ENCODE data around the gene SCFD2.
"Not testable (repeated sequence)": the region's sequence is repeated elsewhere in the genome, so short reads cannot be mapped to it uniquely, and the experiment has no call there.

The SCFD2 gene

GRCh38 chr4:53011259-53011905 is 354.5 kb downstream of the SCFD2 start:
- no peak for DNase-seq (ENCODE audit: low read depth)

- DNase-seq (ENCODE audit: low read depth), result no peak
Observed at GRCh38 chr4:53010318-53010717, 355.5 kb downstream of the SCFD2 start.

DNA sequence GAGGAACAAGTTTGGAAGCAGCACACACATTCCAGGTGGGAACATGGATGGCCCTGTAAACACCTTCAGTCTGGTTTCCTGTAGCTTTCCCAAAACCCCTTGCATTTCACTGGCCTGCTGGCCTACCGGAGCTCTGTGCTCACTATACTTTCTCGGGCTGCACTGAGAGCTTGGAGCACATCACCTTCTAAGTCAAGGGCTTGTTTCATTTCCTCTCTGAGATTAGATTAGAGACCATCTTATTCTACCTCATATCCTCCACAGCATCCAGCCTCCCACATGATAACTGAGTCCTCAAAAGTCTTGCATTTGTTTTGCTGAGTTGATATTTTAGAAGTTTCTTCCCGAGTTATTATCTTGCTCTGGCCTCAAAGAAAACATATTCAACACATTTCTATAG is 356.0 kb downstream of the SCFD2 start:
- DNase-seq (ENCODE audit: low read depth), result no peak

GRCh38 chr4:53007024-53007423 is 358.8 kb downstream of the SCFD2 start:
- no peak for DNase-seq (ENCODE audit: low read depth)

DNA sequence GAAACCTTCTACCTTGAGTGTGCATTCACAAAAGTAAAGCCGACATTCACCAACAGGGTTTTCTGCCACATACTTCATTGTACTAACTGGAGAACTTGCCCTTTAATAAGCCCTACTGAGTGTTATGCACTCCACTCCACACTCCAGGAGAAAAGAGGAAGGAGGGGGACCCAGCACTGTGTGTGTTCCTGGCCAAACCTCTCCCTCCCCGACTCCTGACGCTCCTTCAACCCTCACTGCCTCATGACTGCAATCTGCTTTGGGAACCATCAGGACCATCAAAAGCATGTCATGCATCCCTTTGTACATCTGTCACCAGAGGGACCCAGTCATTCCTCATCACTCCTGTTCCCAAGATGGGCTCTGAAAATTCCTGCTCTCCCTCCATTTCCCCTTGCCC is 360.1 kb downstream of the SCFD2 start:
- DNase-seq (ENCODE audit: low read depth), result no peak

- no peak for DNase-seq (ENCODE audit: low read depth)
Observed at GRCh38 chr4:53005149-53005546, 360.7 kb downstream of the SCFD2 start.

- DNase-seq (ENCODE audit: low read depth), result no peak
Observed at GRCh38 chr4:53004497-53005148, 361.2 kb downstream of the SCFD2 start.

DNA sequence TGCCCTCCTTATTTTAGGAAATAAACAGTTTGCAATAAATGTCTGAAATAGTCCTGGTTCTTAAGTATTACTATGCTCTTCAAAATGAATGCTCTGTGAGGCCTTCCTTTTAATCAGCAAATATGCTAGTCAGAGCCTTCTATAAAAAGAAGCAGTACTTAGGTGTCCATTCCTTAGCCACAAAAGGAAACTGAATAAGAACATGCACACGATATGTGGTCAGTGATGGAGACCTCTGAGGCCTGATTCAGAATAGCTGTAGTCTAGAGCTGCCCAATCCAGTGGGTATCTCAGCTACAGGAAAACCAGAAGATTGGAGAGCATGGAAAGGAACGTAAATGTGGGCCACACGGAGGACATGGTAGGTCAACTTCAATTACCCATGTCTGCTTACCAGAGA is 361.9 kb downstream of the SCFD2 start:
- no peak for DNase-seq (ENCODE audit: low read depth)

- no peak for DNase-seq (ENCODE audit: low read depth)
Observed at GRCh38 chr4:53000560-53000959, 365.3 kb downstream of the SCFD2 start.

DNA sequence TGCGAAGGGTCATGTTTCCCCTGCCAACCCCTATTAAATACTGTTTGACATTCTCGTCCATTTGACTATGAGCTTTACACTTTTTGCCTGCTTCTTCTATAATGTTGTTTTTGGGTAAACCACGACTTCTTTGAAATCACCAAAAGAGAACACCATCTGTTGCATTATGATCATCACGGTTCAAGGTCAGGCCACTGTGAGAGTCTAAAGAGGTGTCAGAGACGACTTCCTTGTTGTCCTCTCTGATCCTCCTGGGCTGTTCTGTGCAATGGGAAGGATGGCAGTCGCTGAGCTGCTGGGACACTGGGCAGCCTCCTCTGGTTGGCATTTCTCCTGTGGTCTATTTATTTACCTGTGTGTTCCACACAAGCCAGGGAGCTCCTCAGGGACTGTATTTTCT is 366.2 kb downstream of the SCFD2 start:
- DNase-seq (ENCODE audit: low read depth), result no peak

DNA sequence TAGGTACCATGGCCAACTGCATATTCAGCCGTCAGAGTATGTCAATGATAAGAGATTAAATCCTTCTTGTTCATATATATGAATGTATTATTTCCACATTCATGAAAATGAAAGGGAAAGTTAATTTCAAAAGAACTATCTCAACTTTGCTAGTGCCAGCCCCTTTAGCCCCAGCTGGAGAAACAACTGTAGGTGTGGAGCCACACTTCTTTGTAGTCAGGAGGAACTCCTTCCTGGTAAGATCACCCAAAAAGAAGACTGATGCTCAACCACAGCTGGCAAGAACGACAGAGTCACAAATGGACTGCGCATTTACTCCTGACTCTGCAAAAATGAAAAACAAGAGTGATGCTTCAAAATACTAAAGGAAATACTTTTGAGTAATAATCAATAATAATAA is 367.4 kb downstream of the SCFD2 start:
- DNase-seq (ENCODE audit: low read depth), result no peak

- DNase-seq (ENCODE audit: low read depth), result no peak
Observed at GRCh38 chr4:52997132-52997416, 368.8 kb downstream of the SCFD2 start.

DNA sequence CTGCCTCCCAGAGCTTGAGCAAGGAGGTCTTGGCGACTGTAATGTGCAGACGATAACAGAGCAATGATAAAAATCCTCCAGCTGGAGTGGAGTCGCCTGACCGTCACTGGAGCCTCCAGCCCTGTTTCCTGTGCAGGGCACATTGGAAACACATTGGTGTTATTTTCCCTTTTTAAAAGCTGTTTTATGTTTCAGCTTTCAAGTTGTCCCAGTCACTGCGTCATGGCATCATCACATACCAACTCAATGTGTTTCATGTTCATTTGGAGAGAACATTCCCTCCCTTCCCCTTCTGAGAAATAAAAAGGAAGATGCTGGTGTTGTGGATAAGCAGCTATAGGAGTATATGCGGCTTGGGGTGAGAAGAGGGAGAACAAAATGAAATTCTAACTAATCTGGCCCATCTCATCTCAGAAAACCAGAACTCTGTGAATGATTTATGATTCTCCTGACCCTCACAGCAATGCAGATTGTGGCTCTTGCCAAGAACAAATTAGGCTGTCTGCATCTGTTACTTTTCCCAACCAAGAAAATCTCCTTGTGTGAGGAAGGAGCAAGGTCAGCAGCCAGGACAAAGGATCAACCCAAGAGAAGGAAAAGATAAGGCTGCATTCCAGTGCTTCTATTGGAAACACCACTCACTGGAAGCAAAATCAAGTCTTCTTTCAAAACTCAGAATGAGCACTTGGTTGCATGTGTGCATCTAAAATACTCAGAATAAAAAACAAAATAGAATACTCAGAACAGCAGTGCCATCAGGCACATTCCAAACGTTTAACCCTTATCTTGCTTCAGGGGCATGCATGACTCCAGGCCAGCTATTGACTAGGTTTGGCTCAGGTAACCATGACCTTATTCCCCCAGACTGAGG is 369.4 kb downstream of the SCFD2 start:
- no peak for DNase-seq (ENCODE audit: low read depth)

GRCh38 chr4:52995360-52996030 is 370.4 kb downstream of the SCFD2 start:
- no peak for DNase-seq (ENCODE audit: low read depth)

DNA sequence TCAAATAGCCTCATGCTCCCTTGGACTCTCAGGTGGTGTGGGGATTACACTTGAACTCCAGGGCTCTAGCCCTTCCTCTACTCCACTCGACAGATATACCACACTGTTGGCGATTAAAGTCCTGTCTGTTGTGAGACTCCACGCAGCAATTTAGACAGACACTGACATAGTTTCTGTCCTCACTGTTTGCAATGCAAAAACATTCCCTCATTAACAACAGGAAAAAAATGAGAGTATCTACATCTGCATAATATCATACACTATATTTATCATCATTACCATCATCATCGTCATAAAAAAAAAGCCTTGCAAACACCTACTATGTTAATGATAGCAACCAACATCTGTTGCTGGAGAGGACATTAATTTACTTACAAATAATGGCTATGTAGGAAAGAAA is 371.3 kb downstream of the SCFD2 start:
- DNase-seq (ENCODE audit: low read depth), result no peak

- no peak for DNase-seq (ENCODE audit: low read depth)
Observed at GRCh38 chr4:52993771-52994170, 372.1 kb downstream of the SCFD2 start.

DNA sequence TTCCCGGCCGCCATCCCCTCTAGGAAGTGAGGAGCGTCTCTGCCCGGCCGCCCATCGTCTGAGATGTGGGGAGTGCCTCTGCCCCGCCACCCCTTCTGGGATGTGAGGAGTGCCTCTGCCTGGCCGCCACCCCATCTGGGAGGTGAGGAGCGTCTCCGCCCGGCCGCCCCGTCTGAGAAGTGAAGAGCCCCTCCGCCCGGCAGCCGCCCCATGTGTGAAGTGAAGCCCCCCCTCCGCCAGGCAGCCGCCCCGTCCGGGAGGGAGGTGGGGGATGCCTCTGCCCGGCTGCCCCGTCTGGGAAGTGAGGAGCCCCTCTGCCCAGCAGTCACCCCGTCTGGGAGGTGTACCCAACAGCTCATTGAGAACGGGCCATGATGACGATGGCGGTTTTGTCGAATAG is 373.3 kb downstream of the SCFD2 start:
- DNase-seq (ENCODE audit: low read depth), result not testable (repeated sequence)

DNA sequence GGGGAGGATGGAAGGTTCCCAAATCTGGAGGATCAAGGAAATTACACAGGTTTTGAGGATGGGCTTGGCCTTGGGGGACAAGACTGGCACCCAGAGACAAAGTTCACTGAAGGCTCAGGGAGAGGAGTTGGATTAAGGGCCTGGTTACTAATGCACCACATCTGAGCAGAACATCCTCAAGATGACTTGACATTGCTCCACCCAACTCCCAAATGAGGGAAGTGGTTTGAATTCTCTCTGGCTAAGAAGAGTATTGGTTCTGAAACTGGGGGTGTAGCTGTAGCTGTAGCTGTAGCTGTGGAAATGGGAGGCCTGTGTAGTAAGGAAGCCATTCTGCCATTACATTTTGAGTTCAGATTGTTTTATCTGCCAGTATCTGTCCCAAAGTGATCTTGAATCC is 374.4 kb downstream of the SCFD2 start:
- DNase-seq (ENCODE audit: low read depth), result no peak

GRCh38 chr4:52990706-52991105 is 375.2 kb downstream of the SCFD2 start:
- DNase-seq (ENCODE audit: low read depth), result no peak

DNA sequence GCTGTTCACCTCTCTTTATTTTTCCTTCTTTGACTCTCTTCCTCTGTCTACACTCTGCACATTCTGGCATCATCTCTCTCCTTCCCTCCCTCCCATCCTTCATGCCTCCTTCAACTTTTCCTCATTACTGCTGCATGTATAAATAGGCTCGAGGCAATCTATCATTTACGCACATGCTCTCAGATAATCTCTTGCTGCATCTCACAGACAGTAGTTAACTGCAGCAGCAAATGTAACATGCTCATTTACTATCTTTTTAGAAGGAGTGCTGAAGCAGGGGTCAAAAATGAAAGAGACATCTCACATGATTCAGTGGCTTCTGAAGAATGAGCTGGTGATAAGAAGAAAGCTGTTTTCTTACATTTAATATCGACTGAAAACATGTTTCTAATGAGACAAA is 376.0 kb downstream of the SCFD2 start:
- DNase-seq (ENCODE audit: low read depth), result no peak

DNA sequence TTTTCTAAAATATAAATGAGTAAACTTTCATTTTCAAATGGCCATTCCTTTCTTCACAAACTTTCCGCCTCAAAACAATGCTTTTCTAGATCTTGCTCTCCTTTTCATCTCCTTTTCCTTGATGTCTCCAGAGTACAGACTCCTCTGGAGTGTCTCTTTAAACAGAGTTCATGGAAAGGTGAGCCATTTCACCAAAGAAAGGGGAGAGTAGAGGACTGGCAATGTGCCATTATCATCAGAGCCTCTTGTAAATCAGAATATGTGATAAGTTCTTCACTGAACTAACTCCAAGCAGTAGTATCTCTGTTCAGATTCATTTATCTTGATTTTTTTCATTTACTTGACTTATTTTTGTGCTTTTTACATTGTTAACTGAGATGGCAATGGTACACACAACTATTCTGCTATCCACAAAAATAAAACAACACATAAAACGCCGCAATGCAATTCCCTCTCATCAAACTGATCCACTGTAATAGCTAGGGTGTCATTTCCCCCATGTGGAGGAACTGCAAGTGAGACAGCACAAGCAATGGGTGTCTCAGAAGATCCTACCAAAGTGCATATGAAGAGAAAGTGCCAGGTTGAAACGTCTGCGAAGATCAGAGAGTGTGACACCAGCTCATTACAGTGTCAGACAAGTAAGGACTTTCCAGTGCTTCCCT is 378.3 kb downstream of the SCFD2 start:
- no peak for DNase-seq (ENCODE audit: low read depth)

DNA sequence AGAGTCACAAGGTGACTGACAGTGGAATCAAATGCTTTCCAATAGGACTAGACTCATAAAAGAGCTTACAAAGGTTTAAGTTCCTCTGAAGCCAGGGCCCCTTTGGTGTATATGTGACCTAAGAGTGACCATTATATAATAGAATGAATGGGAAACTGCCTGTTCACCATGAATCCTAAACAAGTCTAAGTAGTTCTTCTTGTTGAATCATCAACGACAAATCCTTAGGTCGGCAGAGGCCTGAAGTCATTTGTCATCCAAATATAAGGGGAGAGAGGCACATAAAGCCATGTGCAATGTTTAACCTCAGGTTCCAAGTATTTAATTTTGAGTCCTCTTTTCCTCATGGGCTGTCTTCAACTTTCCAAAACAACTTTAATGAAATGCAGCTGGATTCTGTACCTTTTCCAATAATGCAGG is 381.4 kb downstream of the SCFD2 start:
- no peak for DNase-seq (ENCODE audit: low read depth)

Data from activated T-helper 9 cell treated with anti-CD3 and anti-CD28 coated beads, Interleukin-2, amount 50 U/mL, for 16 hours (primary cell).